HG03280 (cell line): ENCODE data around the gene CCDC201.
"Not testable (repeated sequence)": the region's sequence is repeated elsewhere in the genome, so short reads cannot be mapped to it uniquely, and the experiment has no call there.

Experiments
- ATAC-seq: cut with Tn5 transposase; IDR thresholded peaks from one replicate; pipeline ENCODE4 v1.9.1; 2021; ENCODE audit warnings: mild to moderate bottlenecking, moderate library complexity; ENCODE audit not compliant: unreplicated experiment

Gene CCDC201

DNA sequence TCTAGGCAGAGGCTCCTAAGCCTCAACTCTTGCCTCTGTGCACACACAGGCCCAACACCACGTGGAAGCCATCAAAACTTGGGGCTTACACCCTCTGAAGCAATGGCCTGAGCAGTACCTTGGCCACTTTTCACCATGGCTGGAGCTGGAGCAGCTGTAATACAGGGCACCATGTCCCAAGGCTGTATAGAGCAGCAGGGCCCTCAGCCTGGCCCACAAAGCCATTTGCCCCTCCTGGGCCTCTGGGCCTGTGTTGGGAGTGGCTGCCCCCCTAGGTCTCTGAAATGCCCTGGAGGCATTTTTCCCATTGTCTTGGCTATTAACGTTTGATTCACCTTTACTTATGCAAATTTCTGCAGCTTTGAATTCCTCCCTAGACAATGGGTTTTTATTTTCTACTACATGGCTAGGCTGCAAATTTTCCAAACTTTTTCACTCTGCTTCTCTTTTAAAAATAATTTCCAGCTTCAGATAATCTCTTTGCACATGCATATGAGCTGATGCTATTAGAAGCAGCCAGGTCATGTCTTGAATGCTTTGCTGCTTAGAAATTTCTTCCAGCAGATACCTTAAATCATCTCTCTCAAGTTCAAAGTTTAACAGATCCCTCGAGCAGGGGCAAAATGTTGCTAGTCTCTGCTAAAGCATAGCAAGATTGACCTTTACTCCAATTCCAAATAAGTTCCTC is 5.7 kb upstream of the CCDC201 start:
- no peak for ATAC-seq

GRCh38 chr7:45876519-45876918 is 3.6 kb upstream of the CCDC201 start:
- ATAC-seq, result no peak

- ATAC-seq, result no peak
Observed at GRCh38 chr7:45874408-45875131, 1.7 kb upstream of the CCDC201 start.

- no peak for ATAC-seq
Observed at GRCh38 chr7:45873355-45873754, 473 bp upstream of the CCDC201 start.

GRCh38 chr7:45872116-45873034 is 507 bp downstream of the CCDC201 start:
- ATAC-seq, result no peak

GRCh38 chr7:45869426-45869825 is 3.5 kb downstream of the CCDC201 start:
- no peak for ATAC-seq

GRCh38 chr7:45867471-45867870 is 5.4 kb downstream of the CCDC201 start:
- ATAC-seq, result no peak

DNA sequence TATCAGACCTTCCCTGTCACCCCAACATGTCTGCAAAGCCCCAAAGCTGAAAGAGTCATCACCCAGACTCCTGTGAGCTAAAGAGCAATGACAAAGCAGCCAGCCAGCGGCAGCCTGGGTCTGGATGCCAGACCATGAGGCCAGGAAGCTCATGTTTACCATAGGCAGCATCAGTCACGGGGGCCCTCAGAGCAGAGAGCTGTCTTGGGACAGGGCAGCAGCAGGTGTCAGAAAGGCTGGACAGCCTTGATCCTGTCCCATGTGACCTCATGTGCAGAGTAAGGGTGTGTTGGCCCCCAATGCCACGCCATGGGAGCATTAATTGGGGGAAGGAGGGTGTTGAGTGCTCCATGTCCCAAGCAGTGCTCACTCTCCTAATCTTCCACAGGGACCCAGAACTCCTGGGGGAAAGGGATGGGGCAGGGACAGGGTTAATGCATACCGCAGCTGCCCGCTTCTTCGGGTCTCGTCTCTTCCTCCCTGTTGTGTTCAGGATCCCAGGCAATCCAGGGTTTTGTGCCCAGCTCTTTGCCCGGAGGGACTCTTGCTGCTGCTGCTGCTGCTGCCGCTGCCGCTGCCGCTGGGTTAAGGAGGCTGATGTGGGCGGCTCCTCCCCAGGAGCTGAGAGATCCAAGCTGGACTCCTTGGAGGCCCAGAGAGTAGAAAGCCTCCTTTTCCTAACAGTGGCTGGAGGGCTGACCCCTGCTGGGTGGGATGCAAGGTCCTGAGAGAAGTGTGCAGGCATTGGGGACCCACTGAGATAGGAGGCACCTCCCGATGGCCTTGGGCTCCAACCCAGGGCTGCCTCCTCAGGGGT is 7.1 kb downstream of the CCDC201 start:
- ATAC-seq, result no peak

- ATAC-seq, result no peak
Observed at GRCh38 chr7:45863715-45864114, 9.2 kb downstream of the CCDC201 start.

DNA sequence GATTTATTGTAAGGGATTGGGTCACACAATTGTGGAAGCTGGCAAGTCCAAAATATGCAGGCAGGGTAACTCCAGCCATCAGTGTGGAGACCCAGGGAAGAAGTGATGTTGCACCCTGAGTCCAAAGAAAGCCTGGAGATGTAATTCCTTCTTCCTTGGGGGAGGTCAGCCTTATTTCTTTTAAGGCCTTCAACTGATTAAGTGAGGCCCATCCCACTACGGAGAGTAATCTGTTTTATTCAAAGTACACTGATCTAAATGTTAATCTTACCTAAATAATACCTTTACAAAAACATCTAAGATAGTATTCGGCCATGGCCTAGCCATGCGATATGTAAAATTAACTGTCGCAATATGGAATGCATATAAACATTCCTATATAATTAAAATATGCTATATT is 16.0 kb downstream of the CCDC201 start:
- ATAC-seq, result not testable (repeated sequence)

- not testable (repeated sequence) for ATAC-seq
Observed at GRCh38 chr7:45855680-45856079, 17.2 kb downstream of the CCDC201 start.

GRCh38 chr7:45853491-45853890 is 19.4 kb downstream of the CCDC201 start:
- ATAC-seq, result not testable (repeated sequence)

GRCh38 chr7:45852984-45853383 is 19.9 kb downstream of the CCDC201 start:
- not testable (repeated sequence) for ATAC-seq

GRCh38 chr7:45848734-45849133 is 24.1 kb downstream of the CCDC201 start:
- not testable (repeated sequence) for ATAC-seq

DNA sequence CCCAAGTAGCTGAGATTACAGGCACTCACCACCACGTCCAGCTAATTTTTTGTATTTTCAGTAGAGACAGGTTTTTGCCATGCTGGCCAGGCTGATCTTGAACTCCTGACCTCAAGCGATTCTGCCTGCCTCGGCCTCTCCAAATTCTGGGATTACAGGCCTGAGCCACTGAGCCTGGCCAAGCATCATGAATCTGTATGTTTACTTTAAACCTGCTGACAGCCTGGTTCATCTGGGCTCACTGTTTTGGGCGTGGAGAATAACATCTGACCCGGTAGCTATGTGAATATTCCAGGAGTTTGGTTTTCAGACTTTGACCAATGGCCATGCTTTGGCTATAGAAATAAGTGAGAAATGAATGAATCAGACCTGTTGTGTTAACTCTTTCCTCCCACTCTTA is 26.3 kb downstream of the CCDC201 start:
- not testable (repeated sequence) for ATAC-seq

GRCh38 chr7:45841926-45842717 is 30.8 kb downstream of the CCDC201 start:
- ATAC-seq, result not testable (repeated sequence)

DNA sequence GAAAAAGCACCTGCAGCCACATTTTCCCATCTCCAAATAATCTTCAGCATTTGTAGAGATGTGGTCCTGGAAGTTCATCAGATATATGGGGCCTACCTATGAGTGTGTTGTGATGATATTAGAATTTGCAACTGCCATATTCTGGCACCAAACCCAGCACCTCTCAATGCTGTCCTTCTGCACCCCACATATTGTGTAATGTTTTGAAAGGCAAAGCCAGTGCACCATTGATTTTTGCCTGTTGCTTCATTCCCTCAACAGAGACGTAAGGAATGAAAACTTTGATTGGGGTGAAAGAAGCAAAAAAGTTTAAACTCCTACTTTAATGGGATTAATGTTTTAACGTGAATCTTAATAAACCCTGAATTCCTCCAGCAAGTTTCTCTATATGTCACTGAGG is 34.0 kb downstream of the CCDC201 start:
- not testable (repeated sequence) for ATAC-seq

DNA sequence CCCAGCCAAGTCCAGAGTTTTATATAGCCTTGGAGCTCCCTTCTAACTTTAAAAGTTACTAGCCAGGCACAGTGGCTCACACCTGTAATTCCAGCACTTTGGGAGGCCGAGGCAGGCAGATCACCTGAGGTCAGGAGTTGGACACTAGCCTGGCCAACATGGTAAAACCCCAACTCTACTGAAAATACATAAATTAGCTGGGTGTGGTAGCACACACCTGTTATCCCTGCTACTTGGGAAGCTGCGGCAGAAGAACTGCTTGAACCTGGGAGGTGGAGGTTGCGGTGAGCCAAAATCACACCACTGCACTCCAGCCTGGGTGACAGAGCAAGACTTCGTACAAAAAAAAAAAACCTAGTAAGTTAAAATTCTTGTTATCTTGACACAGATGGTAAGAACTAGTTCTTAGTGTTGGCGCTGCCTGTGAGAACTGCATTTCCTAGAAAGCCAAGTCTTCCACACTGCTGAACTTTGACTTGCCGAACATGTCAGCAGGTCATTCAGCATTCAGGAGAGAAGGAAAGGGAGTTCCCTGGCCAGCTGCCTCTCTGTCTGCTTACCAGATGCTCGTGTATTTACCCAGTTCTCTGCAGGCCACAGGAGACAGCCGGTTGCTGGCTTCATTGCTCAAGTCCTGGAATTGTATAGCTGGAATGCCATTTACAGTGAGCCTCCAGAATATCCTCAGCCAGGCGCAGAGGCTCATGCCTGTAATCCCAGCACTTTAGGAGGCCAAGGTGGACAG is 40.3 kb downstream of the CCDC201 start:
- ATAC-seq, result not testable (repeated sequence)

- not testable (repeated sequence) for ATAC-seq
Observed at GRCh38 chr7:45829846-45830245, 43.0 kb downstream of the CCDC201 start.
